CD14-positive monocyte (primary cell): ENCODE data around the gene FMO3. TPM values are rescaled to one million over a fixed set of nuclear protein-coding genes. Genes with fewer than 3 reads are reported as not detected.

Experiments used
- DNase-seq, 3 donors: peaks; one replicate each; pipeline ENCODE4 v3.0.0-alpha.2; 2011 to 2022
- H2AFZ ChIP-seq: 2 replicates; pipeline ENCODE4 v1.6.0; 2012; ENCODE audit warnings: mild to moderate bottlenecking, low read depth, low read length, inconsistent platforms; ENCODE audit not compliant: insufficient read depth, poor library complexity, severe bottlenecking
- H3K27ac ChIP-seq, 2 donors: 1 replicate in 1 of 2; 2 replicates in 1 of 2; pipeline ENCODE4 v1.5.1; 2012 to 2013; ENCODE audit warnings: low read length in 2 of 2, control low read depth in 1 of 2, inconsistent platforms in 1 of 2, low read depth in 1 of 2, mild to moderate bottlenecking in 1 of 2
- H3K27me3 ChIP-seq, 2 donors: one replicate each; pipeline versions ENCODE4 v1.6.0 to v1.6.1; 2011 to 2013; ENCODE audit warnings: low read length in 2 of 2; ENCODE audit not compliant: control insufficient read depth in 2 of 2, insufficient read depth in 2 of 2
- H3K36me3 ChIP-seq, 2 donors: replicated peaks in 1 of 2; 1 replicate in 1 of 2; 2 replicates in 1 of 2; pipeline versions ENCODE4 v1.5.1 to v1.6.1; 2012 to 2013; ENCODE audit warnings: low read length in 2 of 2, control low read depth in 1 of 2, inconsistent platforms in 1 of 2, mild to moderate bottlenecking in 1 of 2; ENCODE audit not compliant: insufficient read depth in 2 of 2, control insufficient read depth in 1 of 2
- H3K4me1 ChIP-seq, 2 donors: 1 replicate in 1 of 2; 2 replicates in 1 of 2; pipeline versions ENCODE4 v1.5.1 to v1.6.1; 2012 to 2013; ENCODE audit warnings: low read length in 2 of 2, control low read depth in 1 of 2, inconsistent platforms in 1 of 2, mild to moderate bottlenecking in 1 of 2, moderate library complexity in 1 of 2; ENCODE audit not compliant: insufficient read depth in 2 of 2, control insufficient read depth in 1 of 2
- H3K4me2 ChIP-seq: replicated peaks from 2 replicates; pipeline ENCODE3; 2012; ENCODE audit warnings: low read length, moderate library complexity, mild to moderate bottlenecking; ENCODE audit not compliant: poor library complexity, severe bottlenecking; ENCODE audit errors: extremely low read depth
- H3K4me3 ChIP-seq, 3 experiments: fragments of 200-600 bp in 1 of 3; sonication (generic) in 1 of 3; replicated peaks in 1 of 3; 1 replicate in 2 of 3; 2 replicates in 1 of 3; pipeline ENCODE4 v1.5.1; 2011 to 2013; ENCODE audit warnings: low read length in 3 of 3, mild to moderate bottlenecking in 3 of 3, control low read depth in 2 of 3, low read depth in 2 of 3, inconsistent platforms in 1 of 3, moderate library complexity in 1 of 3
- H3K79me2 ChIP-seq: 2 replicates; pipeline ENCODE4 v1.6.0; 2012; ENCODE audit warnings: mild to moderate bottlenecking, control low read depth, inconsistent platforms, low read length, moderate library complexity; ENCODE audit not compliant: insufficient read depth
- H3K9ac ChIP-seq: 2 replicates; pipeline ENCODE4 v1.6.0; 2017; ENCODE audit warnings: low read length, mild to moderate bottlenecking; ENCODE audit not compliant: insufficient read depth, poor library complexity, severe bottlenecking
- H3K9me3 ChIP-seq, 2 donors: replicated peaks in 1 of 2; 1 replicate in 1 of 2; 2 replicates in 1 of 2; pipeline versions ENCODE4 v1.5.1 to v1.6.1; 2012 to 2013; ENCODE audit warnings: low read length in 2 of 2, control low read depth in 1 of 2; ENCODE audit not compliant: control insufficient read depth in 1 of 2, insufficient read depth in 1 of 2
- H4K20me1 ChIP-seq: 2 replicates; pipeline ENCODE4 v1.6.0; 2012; ENCODE audit warnings: mild to moderate bottlenecking, low read length, control low read depth, moderate library complexity; ENCODE audit not compliant: insufficient read depth
- H3K27ac Mint-ChIP-seq, 7 donors: one replicate each; pipeline ENCODE4 v1.8.0; 2020; ENCODE audit warnings: mild to moderate bottlenecking in 7 of 7, mixed read lengths in 7 of 7, moderate library complexity in 6 of 7, inconsistent platforms in 2 of 7
- H3K27me3 Mint-ChIP-seq, 3 donors: one replicate each; pipeline ENCODE4 v1.8.0; 2021 to 2022; ENCODE audit warnings: low read depth in 3 of 3, mild to moderate bottlenecking in 3 of 3, mixed read lengths in 3 of 3, moderate library complexity in 3 of 3, inconsistent platforms in 1 of 3
- H3K36me3 Mint-ChIP-seq, 2 donors: one replicate each; pipeline ENCODE4 v1.8.0; 2020; ENCODE audit warnings: mixed read lengths in 2 of 2, inconsistent platforms in 1 of 2, mild to moderate bottlenecking in 1 of 2
- H3K4me1 Mint-ChIP-seq: one replicate; pipeline ENCODE4 v1.8.0; 2020; ENCODE audit warnings: mild to moderate bottlenecking, mixed read lengths
- H3K4me3 Mint-ChIP-seq, 2 donors: one replicate each; pipeline ENCODE4 v1.8.0; 2020; ENCODE audit warnings: mild to moderate bottlenecking in 2 of 2, mixed read lengths in 2 of 2, moderate library complexity in 1 of 2
- H3K9me3 Mint-ChIP-seq, 7 donors: one replicate each; pipeline ENCODE4 v1.8.0; 2020 to 2022; ENCODE audit warnings: mixed read lengths in 7 of 7, mild to moderate bottlenecking in 6 of 7, moderate library complexity in 6 of 7, inconsistent platforms in 2 of 7
- WGBS: methylation state at CpG from one replicate; pipeline ENCODE4 v1.1.5; 2013; ENCODE audit warnings: missing lambda C conversion rate; ENCODE audit not compliant: insufficient coverage; 5-methylcytosine and 5-hydroxymethylcytosine counted together
- intact Hi-C, 2 donors: fragments of 100-400 bp; cut with micrococcal nuclease; formaldehyde crosslinking; loops; one replicate each; pipeline versions ENCODE4 v1.15.0 to v1.15.1; 2023
- polyA plus RNA-seq, 3 donors: library from polyadenylated mRNA; depleted of rRNA in 1 of 3; unstranded in 2 of 3; stranded (reverse) in 1 of 3; fragments of 300-500 nt in 2 of 3; fragments of >200 nt in 1 of 3; fragmentation: Illumina TruSeq in 2 of 3; gene quantifications; 1 replicate in 2 of 3; 2 replicates in 1 of 3; pipeline ENCODE4 v1.2.3, GENCODE V29; 2012 to 2021
- TF ChIP-seq, protein P1 (sequence below): fragments of 200-600 bp; IDR thresholded peaks from one replicate; pipeline ENCODE4 v1.8.0; 2022; ENCODE audit warnings: antibody characterized with exemption, mild to moderate bottlenecking

FMO3 gene
- polyA plus RNA-seq, 3 donors = not detected

DNA sequence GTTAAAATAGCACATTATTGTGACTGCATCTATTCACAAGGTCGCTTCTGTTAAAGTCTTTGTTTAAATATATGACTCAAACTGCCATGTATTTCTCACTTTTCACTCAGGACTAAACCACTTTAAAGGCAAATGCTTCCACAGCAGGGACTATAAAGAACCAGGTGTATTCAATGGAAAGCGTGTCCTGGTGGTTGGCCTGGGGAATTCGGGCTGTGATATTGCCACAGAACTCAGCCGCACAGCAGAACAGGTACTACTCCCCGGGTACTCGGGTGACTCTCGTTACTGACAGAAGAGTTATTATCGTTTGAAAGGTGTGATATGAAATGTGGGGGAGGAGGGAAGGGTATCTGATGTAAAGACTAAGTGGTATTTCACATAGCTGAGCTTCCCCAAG lies 17.3 kb downstream of the FMO3 start:
- Mint-ChIP-seq H3K27ac (no peak overlapping the region), H3K9me3 (no peaks in the 10 kb centered on the region), H3K4me3 (no peak overlapping the region), H3K36me3 (no peaks in the 10 kb centered on the region), H3K4me1 (no peaks in the 10 kb centered on the region), H3K27me3 (peaks cover 0 to 1% (median 0%) of the 10 kb centered on the region in 3 donors)
- no peaks in the 10 kb centered on the region for H4K20me1 ChIP-seq
- intact Hi-C loops = no loop called here
- H3K9me3 ChIP-seq = no peaks in the 10 kb centered on the region
- no peak for DNase-seq
- no peaks in the 10 kb centered on the region for H3K79me2 ChIP-seq
- H3K36me3 ChIP-seq = no peaks in the 10 kb centered on the region
- no peak overlapping the region for H2AFZ ChIP-seq
- no peak overlapping the region for H3K27ac ChIP-seq
- H3K9ac ChIP-seq = no peak overlapping the region
- H3K4me3 ChIP-seq = no peak overlapping the region
- WGBS = no CpG with 5 or more reads among the region's 8 CpGs
- TF ChIP-seq, protein P1, sequence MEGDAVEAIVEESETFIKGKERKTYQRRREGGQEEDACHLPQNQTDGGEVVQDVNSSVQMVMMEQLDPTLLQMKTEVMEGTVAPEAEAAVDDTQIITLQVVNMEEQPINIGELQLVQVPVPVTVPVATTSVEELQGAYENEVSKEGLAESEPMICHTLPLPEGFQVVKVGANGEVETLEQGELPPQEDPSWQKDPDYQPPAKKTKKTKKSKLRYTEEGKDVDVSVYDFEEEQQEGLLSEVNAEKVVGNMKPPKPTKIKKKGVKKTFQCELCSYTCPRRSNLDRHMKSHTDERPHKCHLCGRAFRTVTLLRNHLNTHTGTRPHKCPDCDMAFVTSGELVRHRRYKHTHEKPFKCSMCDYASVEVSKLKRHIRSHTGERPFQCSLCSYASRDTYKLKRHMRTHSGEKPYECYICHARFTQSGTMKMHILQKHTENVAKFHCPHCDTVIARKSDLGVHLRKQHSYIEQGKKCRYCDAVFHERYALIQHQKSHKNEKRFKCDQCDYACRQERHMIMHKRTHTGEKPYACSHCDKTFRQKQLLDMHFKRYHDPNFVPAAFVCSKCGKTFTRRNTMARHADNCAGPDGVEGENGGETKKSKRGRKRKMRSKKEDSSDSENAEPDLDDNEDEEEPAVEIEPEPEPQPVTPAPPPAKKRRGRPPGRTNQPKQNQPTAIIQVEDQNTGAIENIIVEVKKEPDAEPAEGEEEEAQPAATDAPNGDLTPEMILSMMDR = no peak
- H3K4me1 ChIP-seq = no peaks in the 10 kb centered on the region
- no peaks in the 10 kb centered on the region for H3K27me3 ChIP-seq
- no peak overlapping the region for H3K4me2 ChIP-seq

DNA sequence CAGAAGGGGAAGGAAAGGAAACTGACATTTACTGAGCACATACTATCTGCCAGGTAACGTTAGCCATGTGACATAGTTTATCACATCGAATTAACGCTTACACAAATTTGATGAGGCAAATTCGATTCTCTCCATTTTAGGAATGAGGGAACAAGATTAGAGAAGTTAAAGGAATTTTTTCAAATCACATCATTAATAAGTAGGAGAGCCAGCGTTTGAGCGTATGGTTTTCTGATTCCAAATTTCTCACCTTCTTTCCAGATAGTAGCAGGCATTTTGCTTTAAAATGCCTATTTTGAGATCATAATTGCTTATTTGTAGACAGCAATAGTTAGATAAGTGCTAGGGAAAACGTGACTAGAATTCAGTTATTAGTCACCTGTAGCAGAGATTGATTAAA lies 19.3 kb downstream of the FMO3 start:
- Histone ChIP-seq H3K4me1 (no peaks in the 10 kb centered on the region), H4K20me1 (no peaks in the 10 kb centered on the region), H3K36me3 (no peaks in the 10 kb centered on the region), H3K4me3 (no peak overlapping the region), H2AFZ (no peak overlapping the region), H3K9ac (no peak overlapping the region), H3K27ac (no peak overlapping the region), H3K27me3 (no peaks in the 10 kb centered on the region), H3K9me3 (no peaks in the 10 kb centered on the region), H3K79me2 (no peaks in the 10 kb centered on the region), H3K4me2 (no peak overlapping the region)
- H3K4me1 Mint-ChIP-seq = no peaks in the 10 kb centered on the region
- intact Hi-C loops = no loop called here
- H3K27ac Mint-ChIP-seq = no peak overlapping the region
- WGBS = 71% methylated on average over 1 of the region's 7 CpGs
- DNase-seq = no peak
- H3K27me3 Mint-ChIP-seq = no peaks in the 10 kb centered on the region
- H3K9me3 Mint-ChIP-seq = peaks cover 0 to 5% (median 0%) of the 10 kb centered on the region in 7 donors
- no peak overlapping the region for H3K4me3 Mint-ChIP-seq
- no peaks in the 10 kb centered on the region for H3K36me3 Mint-ChIP-seq
- TF ChIP-seq, protein P1 = no peak
